GM12878 (cell line): Measurements from ENCODE around the gene TSHZ2.

Experiments used
- CEBPB ChIP-seq, 2 experiments: fragments of 150-350 bp in 1 of 2; IDR thresholded peaks; 2 replicates each; pipeline ENCODE4 v1.6.1; 2012 to 2014; ENCODE audit warnings: low read depth in 2 of 2, low read length in 2 of 2, borderline replicate concordance in 1 of 2, inconsistent platforms in 1 of 2
- CTCF ChIP-seq, 3 experiments: IDR thresholded peaks in 2 of 3; conservative IDR thresholded peaks in 1 of 3; 2 replicates each; pipeline ENCODE4 v1.5.1; 2011; ENCODE audit warnings: low read depth in 3 of 3, low read length in 3 of 3, mild to moderate bottlenecking in 3 of 3, control low read depth in 2 of 3, moderate library complexity in 2 of 3, inconsistent platforms in 1 of 3, mixed read lengths in 1 of 3; ENCODE audit not compliant: control insufficient read depth in 2 of 3, insufficient read depth in 1 of 3; ENCODE audit errors: extremely low read depth in 1 of 3
- JUND ChIP-seq: IDR thresholded peaks from 2 replicates; pipeline ENCODE4 v1.6.1; 2012; ENCODE audit warnings: low read depth, mild to moderate bottlenecking, low read length, improper control_type of control experiment, moderate library complexity
- POLR2AphosphoS5 ChIP-seq: IDR thresholded peaks from 2 replicates; pipeline ENCODE4 v1.6.1; 2011; ENCODE audit warnings: mild to moderate bottlenecking, low read length, inconsistent platforms
- SIX5 ChIP-seq: IDR thresholded peaks from 2 replicates; pipeline ENCODE4 v1.6.1; 2011; ENCODE audit warnings: mild to moderate bottlenecking, low read depth, low read length, moderate library complexity; ENCODE audit not compliant: severe bottlenecking
- TF ChIP-seq, protein P1 (sequence below): IDR thresholded peaks from 2 replicates; pipeline ENCODE4 v1.6.1; 2011; ENCODE audit warnings: low read depth, low read length, improper control_type of control experiment, borderline replicate concordance

DNA sequence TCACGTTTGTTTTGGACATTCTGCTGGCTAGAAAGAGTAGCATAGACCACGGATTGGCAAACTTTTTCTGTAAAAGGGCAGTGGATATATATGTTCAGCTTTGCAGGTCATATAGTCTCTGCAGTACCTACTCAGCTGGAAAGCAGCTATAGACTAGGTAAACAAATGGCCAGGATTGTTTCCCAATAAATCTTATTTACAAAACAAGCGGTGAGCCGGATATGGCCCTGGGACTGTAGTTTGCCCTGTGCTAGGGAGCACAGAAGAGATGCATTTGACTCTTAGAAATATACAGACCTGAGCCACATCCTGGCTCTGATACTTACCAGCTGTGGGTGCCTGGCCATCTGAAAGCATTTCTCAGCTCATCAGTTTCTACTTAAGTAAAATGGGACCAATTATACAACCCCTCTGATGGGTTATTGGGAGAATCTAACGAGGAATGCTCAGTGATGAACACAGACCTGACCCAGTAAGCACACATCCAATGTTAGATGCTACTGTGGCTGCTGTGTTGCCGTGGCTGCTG is 120.7 kb downstream of the TSHZ2 start:
- TF ChIP-seq, protein P1, sequence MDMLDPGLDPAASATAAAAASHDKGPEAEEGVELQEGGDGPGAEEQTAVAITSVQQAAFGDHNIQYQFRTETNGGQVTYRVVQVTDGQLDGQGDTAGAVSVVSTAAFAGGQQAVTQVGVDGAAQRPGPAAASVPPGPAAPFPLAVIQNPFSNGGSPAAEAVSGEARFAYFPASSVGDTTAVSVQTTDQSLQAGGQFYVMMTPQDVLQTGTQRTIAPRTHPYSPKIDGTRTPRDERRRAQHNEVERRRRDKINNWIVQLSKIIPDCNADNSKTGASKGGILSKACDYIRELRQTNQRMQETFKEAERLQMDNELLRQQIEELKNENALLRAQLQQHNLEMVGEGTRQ, result no peak
- no peak for TF ChIP-seq SIX5
- TF ChIP-seq CEBPB (IDR thresholded peaks at IDR 0.05; ENCODE audit: borderline replicate concordance in 1 of 2, low read depth in 2 of 2, low read length in 2 of 2), result no peak
- TF ChIP-seq JUND, result no peak
- TF ChIP-seq CTCF (IDR thresholded peaks at IDR 0.05 in 2 of 3, conservative IDR thresholded peaks at IDR 0.05 in 1 of 3; ENCODE audit: control insufficient read depth in 2 of 3, extremely low read depth in 1 of 3, insufficient read depth in 1 of 3, low read depth in 3 of 3, low read length in 3 of 3), result no peak
- no peak for TF ChIP-seq POLR2AphosphoS5
